ENCODE data around the gene MAPK8.

DNA sequence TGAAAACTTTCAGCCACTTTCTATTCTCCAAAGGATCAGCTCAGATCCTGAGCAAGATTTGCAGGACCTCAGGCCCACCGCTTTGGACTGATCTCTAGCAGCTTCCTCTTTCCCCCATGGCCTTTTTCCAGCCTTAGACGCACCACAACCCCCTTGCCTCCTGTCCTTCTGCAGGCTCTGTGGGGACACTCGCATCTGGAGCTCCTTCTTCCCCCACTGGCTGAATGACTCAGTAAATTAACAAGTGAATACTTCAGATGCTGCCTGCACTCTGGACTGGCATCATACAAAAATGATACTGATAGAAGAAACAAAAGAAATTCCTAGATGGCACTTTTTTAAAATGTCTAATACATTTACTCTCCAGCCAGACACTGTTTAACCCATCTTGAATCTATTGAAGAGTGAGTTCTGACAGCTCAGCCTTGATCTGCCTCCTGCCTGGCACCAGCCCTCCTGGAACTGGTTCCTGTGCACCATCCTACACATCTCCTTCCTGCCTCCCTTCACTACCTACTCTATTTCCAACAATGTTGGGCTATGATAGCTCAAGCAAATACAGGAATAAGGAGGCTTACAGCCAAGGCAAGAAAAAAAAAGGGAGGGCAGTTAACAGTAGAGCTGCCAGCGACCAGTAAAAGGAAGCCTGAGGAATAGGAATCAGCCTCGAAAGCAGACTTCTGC, 35.3 kb upstream of the MAPK8 start:
- TF ChIP-seq, protein P1, sequence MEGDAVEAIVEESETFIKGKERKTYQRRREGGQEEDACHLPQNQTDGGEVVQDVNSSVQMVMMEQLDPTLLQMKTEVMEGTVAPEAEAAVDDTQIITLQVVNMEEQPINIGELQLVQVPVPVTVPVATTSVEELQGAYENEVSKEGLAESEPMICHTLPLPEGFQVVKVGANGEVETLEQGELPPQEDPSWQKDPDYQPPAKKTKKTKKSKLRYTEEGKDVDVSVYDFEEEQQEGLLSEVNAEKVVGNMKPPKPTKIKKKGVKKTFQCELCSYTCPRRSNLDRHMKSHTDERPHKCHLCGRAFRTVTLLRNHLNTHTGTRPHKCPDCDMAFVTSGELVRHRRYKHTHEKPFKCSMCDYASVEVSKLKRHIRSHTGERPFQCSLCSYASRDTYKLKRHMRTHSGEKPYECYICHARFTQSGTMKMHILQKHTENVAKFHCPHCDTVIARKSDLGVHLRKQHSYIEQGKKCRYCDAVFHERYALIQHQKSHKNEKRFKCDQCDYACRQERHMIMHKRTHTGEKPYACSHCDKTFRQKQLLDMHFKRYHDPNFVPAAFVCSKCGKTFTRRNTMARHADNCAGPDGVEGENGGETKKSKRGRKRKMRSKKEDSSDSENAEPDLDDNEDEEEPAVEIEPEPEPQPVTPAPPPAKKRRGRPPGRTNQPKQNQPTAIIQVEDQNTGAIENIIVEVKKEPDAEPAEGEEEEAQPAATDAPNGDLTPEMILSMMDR (IDR thresholded peaks at IDR 0.05; ENCODE audit: low read depth, low read length), result no peak
- TF ChIP-seq POLR2A (IDR thresholded peaks at IDR 0.05; ENCODE audit: extremely low read depth, insufficient read length), result no peak
